ENCODE measurements around the gene AMZ1.

- no peak for TF ChIP-seq POLR2A (IDR thresholded peaks at IDR 0.05; ENCODE audit: low read depth)
- no peak for TF ChIP-seq CTCF (IDR thresholded peaks at IDR 0.05)
Observed at GRCh38 chr7:2640482-2640830, 47.5 kb upstream of the AMZ1 start.
